GM18505 (cell line): ENCODE results near the gene SDC1.

Experiments used
- ATAC-seq: cut with Tn5 transposase; IDR thresholded peaks from one replicate; pipeline ENCODE4 v1.9.1; 2021; ENCODE audit not compliant: unreplicated experiment
- POLR2A ChIP-seq: IDR thresholded peaks from 4 replicates; pipeline ENCODE4 v1.6.1; 2011; ENCODE audit warnings: borderline replicate concordance; ENCODE audit not compliant: insufficient read depth, insufficient read length; ENCODE audit errors: extremely low read depth

SDC1 gene

GRCh38 chr2:20223407-20224163 is 1.3 kb downstream of the SDC1 start:
- no peak for TF ChIP-seq POLR2A
- no peak for ATAC-seq

DNA sequence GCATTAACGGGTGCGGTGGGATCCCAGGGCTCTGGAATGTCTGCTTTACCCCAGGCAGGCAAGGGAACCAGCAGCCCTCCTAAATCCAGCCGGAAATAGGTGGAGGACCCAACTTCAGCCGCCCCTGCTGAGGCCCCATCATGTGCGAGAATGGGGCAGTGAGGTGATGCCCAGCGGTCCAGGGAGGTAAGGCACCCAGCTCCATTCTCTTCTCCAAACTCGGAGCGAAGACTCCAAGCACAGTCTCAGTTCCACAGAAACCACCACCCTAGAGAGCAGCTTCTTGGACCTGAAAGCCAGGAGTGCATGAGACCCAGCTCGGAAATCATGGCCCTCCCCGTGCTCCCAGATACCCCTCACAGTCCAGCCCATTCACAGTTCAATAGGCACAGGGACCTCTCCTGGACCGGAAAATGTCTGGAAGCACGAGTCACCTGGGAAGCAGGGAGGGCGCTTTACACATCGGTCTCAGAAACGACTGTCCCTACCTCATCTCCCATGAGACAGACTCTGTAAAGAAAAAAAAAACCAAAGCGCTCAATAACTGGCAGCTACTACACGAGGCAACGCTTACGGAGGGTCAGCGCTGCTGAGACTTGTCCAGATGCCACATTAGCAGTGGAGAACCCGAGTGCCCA is 2.0 kb downstream of the SDC1 start:
- no peak for TF ChIP-seq POLR2A
- no peak for ATAC-seq

- ATAC-seq = no peak
- no peak for TF ChIP-seq POLR2A
Observed at GRCh38 chr2:20222014-20222768, 2.7 kb downstream of the SDC1 start.

- no peak for ATAC-seq
- no peak for TF ChIP-seq POLR2A
Observed at GRCh38 chr2:20221555-20221973, 3.4 kb downstream of the SDC1 start.

DNA sequence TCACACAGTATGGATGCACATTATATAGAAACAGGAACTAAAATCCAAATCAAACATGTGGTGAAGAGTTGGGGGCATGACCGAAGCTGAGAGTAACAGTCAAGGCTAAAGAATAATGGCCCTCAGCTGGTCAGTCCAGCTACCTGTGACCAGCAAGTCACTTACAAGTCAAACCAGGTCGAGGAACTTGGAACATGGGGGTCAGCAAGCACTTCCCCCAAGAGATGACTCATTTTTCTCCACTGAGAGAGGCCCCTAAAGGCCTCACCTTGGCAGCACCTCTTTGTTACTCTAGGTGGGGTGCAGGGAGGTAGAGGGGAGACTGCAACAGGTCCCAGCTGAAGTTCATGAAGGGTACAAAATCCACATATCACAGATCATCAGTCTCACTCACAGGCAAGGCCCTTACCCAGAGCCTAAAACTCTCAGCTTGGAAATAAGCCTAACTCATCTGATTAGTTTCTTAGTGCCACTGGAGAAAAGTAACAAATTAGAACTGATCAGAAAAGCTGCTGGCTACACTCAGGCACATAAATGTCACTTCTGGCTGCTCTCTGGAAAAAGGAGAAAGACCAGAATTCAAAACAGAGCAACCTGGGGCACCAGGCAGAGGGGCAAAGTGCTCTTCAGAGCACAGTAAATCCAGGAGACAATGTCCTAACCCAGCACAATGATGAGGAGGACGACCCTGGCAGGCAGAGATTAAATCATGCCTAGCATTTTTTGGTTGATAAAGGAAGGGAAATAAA is 4.0 kb downstream of the SDC1 start:
- no peak for ATAC-seq
- TF ChIP-seq POLR2A = no peak

DNA sequence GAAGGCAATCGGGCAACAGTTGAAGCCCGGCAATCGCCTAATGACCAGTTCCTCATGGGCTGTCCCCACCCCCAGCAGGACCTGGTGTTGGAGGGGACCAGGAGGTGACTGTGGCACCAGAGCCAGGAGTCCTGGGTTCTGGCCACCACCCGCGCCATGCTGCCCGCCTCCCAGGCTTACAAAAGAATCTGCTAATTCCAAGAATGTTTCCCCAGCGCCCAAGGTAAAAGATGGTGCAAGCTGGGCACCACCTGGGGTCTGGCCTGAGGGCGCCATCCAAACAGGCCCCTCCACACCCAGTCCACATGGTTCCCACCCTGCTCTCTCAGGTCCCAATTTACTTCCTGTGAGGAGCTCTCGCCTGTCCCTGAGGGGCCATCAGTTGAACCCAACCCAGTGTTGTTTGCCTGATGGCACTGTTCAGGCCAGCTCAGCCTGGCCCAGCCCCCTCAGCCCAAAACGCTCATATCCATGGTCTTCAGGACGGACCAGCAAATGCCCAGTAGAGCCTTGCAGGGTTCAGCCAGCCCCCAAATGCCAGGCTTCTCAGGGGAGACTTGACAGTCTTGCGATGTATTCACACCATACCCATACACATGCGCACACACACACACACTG is 5.1 kb downstream of the SDC1 start:
- no peak for TF ChIP-seq POLR2A
- ATAC-seq = no peak

GRCh38 chr2:20218331-20219320 is 6.3 kb downstream of the SDC1 start:
- no peak for TF ChIP-seq POLR2A
- no peak for ATAC-seq

GRCh38 chr2:20217041-20217970 is 7.6 kb downstream of the SDC1 start:
- no peak for TF ChIP-seq POLR2A
- no peak for ATAC-seq

DNA sequence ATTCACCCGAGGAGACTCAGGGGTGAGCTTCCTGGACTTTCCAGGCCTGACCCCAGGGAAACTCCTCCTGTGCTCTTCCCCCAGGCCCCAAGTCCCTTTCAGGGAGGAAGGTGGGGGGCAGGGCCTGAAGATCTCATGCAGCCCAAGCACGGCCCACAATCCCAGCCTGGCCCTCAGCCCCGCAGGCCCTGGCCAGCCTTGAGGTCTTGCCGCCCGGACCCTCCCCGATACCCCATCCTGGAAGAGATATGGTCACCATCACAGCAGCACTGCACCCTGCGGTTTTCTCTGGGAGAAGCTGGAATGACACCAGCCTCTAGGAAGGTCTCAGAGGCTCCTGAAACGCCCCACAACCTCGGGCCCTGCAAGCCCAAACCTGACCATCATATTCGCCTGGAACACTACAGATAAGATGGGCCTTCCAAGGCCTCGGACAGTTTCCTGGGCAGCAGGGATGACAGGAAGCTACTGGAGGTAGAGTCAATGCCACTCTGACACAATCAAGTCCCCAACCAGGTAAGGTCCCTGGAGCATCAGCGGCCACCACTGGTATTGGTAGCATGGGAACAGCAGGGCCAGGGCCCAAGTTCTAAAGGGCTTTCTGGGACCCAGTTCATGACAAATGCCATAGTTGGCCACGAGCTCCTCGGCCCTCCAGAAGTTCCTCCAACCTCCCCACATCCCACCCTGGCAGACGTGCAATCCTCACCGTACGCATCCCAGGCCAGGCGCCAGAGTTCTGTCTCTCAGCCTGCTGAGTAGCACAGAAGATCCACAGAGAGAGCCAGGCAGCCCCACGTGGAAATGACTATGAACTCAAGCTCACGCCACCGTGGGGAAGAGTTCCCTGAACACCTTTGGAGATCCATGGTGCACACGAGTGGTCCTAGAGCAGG is 8.6 kb downstream of the SDC1 start:
- no peak for TF ChIP-seq POLR2A
- no peak for ATAC-seq
